HepG2 (cell line): ENCODE results near the gene PLB1.

Source experiments
- BCL6 ChIP-seq: IDR thresholded peaks from 2 replicates; pipeline ENCODE4 v1.6.1; 2016; ENCODE audit warnings: missing genetic modification reagents, missing compliant biosample characterization
- POLR2AphosphoS5 ChIP-seq: IDR thresholded peaks from 2 replicates; pipeline ENCODE4 v1.6.1; 2012; ENCODE audit warnings: low read depth, low read length
- SP1 ChIP-seq, 2 experiments: fragments of 450-650 bp in 1 of 2; sonication (generic) in 1 of 2; formaldehyde crosslinking in 1 of 2; IDR thresholded peaks; 2 replicates each; pipeline versions ENCODE4 v1.4.0 to v1.6.1; 2016 to 2020; ENCODE audit warnings: missing genetic modification reagents in 1 of 2
- ZNF101 ChIP-seq: sonication (generic); formaldehyde crosslinking; IDR thresholded peaks from 2 replicates; pipeline ENCODE4 v1.4.0; 2020; ENCODE audit warnings: mild to moderate bottlenecking, low read depth, missing genetic modification reagents, borderline replicate concordance
- ZNF782 ChIP-seq: sonication (generic); formaldehyde crosslinking; IDR thresholded peaks from 2 replicates; pipeline ENCODE4 v1.4.0; 2020; ENCODE audit warnings: missing genetic modification reagents, mild to moderate bottlenecking, borderline replicate concordance
- TF ChIP-seq, protein P1 (sequence below): sonication (generic); formaldehyde crosslinking; IDR thresholded peaks from 2 replicates; pipeline ENCODE4 v1.5.1; 2020; ENCODE audit warnings: missing genetic modification reagents, mild to moderate bottlenecking, borderline replicate concordance
- TF ChIP-seq, protein P2 (sequence below): sonication (generic); formaldehyde crosslinking; IDR thresholded peaks from 2 replicates; pipeline ENCODE4 v1.5.0; 2020; ENCODE audit warnings: mild to moderate bottlenecking, missing genetic modification reagents, moderate library complexity

DNA sequence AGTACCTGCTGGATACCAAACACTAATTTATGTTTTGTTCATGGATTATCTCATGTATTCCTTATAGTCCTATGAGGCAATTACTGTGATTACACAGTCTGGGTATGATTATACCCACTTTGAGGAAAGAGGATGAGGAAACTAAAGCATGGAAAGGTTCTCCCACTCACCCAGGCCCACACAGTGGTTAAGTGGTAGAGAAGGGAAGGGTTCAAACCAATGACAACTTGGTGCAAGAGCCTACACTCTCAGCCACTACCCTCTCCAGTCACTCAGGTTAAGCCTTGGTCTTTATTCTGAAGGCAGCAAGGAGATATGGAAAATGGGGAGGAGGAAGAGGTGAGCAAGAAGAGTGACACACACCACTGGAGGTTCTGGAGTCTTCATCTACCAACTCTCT lies 191.3 kb downstream of the PLB1 start:
- TF ChIP-seq, protein P1, sequence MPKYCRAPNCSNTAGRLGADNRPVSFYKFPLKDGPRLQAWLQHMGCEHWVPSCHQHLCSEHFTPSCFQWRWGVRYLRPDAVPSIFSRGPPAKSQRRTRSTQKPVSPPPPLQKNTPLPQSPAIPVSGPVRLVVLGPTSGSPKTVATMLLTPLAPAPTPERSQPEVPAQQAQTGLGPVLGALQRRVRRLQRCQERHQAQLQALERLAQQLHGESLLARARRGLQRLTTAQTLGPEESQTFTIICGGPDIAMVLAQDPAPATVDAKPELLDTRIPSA (CRISPR knock-in tag): no peak
- TF ChIP-seq ZNF782 (CRISPR knock-in tag) (no peak), SP1 (IDR thresholded peaks at IDR 0.05) (no peak), SP1 (CRISPR knock-in tag; IDR thresholded peaks at IDR 0.05) (no peak), ZNF101 (CRISPR knock-in tag) (no peak), BCL6 (no peak), POLR2AphosphoS5 (no peak)
- TF ChIP-seq, protein P2, sequence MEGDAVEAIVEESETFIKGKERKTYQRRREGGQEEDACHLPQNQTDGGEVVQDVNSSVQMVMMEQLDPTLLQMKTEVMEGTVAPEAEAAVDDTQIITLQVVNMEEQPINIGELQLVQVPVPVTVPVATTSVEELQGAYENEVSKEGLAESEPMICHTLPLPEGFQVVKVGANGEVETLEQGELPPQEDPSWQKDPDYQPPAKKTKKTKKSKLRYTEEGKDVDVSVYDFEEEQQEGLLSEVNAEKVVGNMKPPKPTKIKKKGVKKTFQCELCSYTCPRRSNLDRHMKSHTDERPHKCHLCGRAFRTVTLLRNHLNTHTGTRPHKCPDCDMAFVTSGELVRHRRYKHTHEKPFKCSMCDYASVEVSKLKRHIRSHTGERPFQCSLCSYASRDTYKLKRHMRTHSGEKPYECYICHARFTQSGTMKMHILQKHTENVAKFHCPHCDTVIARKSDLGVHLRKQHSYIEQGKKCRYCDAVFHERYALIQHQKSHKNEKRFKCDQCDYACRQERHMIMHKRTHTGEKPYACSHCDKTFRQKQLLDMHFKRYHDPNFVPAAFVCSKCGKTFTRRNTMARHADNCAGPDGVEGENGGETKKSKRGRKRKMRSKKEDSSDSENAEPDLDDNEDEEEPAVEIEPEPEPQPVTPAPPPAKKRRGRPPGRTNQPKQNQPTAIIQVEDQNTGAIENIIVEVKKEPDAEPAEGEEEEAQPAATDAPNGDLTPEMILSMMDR: no peak
